Measurements from ENCODE around the gene GMPS.

DNA sequence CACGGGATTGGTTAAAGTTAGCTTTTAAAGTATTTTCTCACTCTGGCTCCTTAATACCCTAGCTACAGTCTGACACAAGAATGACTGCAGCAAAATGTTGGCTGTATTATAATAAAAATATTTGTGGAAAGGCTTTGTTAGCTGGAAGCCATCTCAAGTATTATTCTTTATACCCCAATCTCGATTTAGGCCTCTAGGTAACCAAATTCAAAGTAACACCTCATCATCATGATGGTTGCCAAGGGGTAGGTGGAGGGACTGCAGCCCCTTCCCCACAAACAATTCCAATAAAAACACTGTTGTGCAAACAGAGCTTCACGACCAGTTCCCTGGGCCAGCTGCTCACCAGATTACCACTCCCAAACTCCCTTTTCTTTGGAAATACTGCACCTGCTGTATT is 759 bp upstream of the GMPS start:
- no peak for TF ChIP-seq ZNF274 (IDR thresholded peaks at IDR 0.05; ENCODE audit: low read depth, low read length)
- no peak for TF ChIP-seq SUZ12 (IDR thresholded peaks at IDR 0.05; ENCODE audit: extremely low read depth, insufficient read depth, insufficient read length)

All from NT2/D1 (cell line).